Endothelial cell of umbilical vein (primary cell): Measurements from ENCODE around the gene TMEM41B. TPM values are rescaled to one million over a fixed set of nuclear protein-coding genes. Genes with fewer than 3 reads are reported as not detected.

Source experiments
- BruUV-seq: library from RNA; stranded (reverse); fragments of 400-500 nt; replicated peaks from 2 replicates; lab custom pipeline; 2021; lab: Mats Ljungman, UMichigan
- CTCF ChIA-PET: fragments of 300-600, 350-600 bp; sonication (Branson Sonifier 250); formaldehyde crosslinking; loops from one replicate; lab custom pipeline; 2021; ENCODE audit warnings: antibody characterized with exemption, inconsistent platforms; lab: Charles Lee
- POLR2A ChIA-PET: fragments of 300-600, 350-600 bp; sonication (Branson Sonifier 250); formaldehyde crosslinking; loops from one replicate; lab custom pipeline; 2021; ENCODE audit warnings: antibody characterized with exemption, inconsistent platforms; lab: Charles Lee
- DNase-seq: peaks from one replicate; pipeline ENCODE4 v3.0.0-alpha.2; 2011; ENCODE audit warnings: low read depth, low spot score
- FAIRE-seq: peaks from 2 replicates; lab custom pipeline; 2011; peaks lifted over from hg19 to GRCh38; lab: Jason Lieb, UNC
- H2AFZ ChIP-seq: 2 replicates; pipeline ENCODE4 v1.6.0; 2012; ENCODE audit warnings: low read depth, low read length, control low read depth, inconsistent platforms
- H3K27ac ChIP-seq: 2 replicates; pipeline ENCODE4 v1.5.1; 2011; ENCODE audit warnings: low read depth, mild to moderate bottlenecking, control low read depth, low read length, moderate library complexity; ENCODE audit not compliant: insufficient read depth
- H3K27me3 ChIP-seq, 2 experiments: 2 replicates each; pipeline versions ENCODE4 v1.6.0 to v1.6.1; 2011; ENCODE audit warnings: low read length in 2 of 2, mixed read lengths in 1 of 2; ENCODE audit not compliant: control insufficient read depth in 2 of 2, insufficient read depth in 2 of 2
- H3K36me3 ChIP-seq, 2 experiments: 2 replicates in 1 of 2; 3 replicates in 1 of 2; pipeline ENCODE4 v1.5.1; 2011; ENCODE audit warnings: low read length in 2 of 2, mild to moderate bottlenecking in 1 of 2, moderate library complexity in 1 of 2; ENCODE audit not compliant: control insufficient read depth in 2 of 2, insufficient read depth in 2 of 2; ENCODE audit errors: extremely low read depth in 1 of 2
- H3K4me1 ChIP-seq: 3 replicates; pipeline ENCODE4 v1.5.1; 2011; ENCODE audit warnings: mild to moderate bottlenecking, low read length; ENCODE audit not compliant: control insufficient read depth, insufficient read depth; ENCODE audit errors: extremely low read depth
- H3K4me2 ChIP-seq: 2 replicates; pipeline ENCODE4 v1.6.1; 2011; ENCODE audit warnings: low read length, control low read depth, mixed read lengths; ENCODE audit not compliant: insufficient read depth
- H3K4me3 ChIP-seq, 3 experiments: fragments of 200-600 bp in 1 of 3; sonication (generic), shearing (Covaris generic) in 1 of 3; replicated peaks in 1 of 3; 2 replicates each; pipeline ENCODE4 v1.5.1; 2011 to 2016; ENCODE audit warnings: control low read depth in 3 of 3, low read length in 3 of 3, mild to moderate bottlenecking in 2 of 3, inconsistent platforms in 1 of 3, low read depth in 1 of 3, moderate library complexity in 1 of 3; ENCODE audit not compliant: insufficient read depth in 1 of 3
- H3K79me2 ChIP-seq: 2 replicates; pipeline ENCODE4 v1.6.0; 2012; ENCODE audit warnings: low read length, inconsistent platforms; ENCODE audit not compliant: control insufficient read depth, insufficient read depth
- H3K9ac ChIP-seq: replicated peaks from 2 replicates; pipeline ENCODE3; 2011; ENCODE audit warnings: low read length, control low read depth; ENCODE audit not compliant: insufficient read depth; ENCODE audit errors: extremely low read depth
- H3K9me1 ChIP-seq: replicated peaks from 3 replicates; pipeline ENCODE4 v1.6.0; 2011; ENCODE audit warnings: mild to moderate bottlenecking, low read length; ENCODE audit not compliant: control insufficient read depth, insufficient read depth; ENCODE audit errors: extremely low read depth
- H3K9me3 ChIP-seq: replicated peaks from 2 replicates; pipeline ENCODE4 v1.5.1; 2012; ENCODE audit warnings: low read length, inconsistent platforms; ENCODE audit not compliant: control insufficient read depth, insufficient read depth
- H4K20me1 ChIP-seq: replicated peaks from 2 replicates; pipeline ENCODE3; 2011; ENCODE audit warnings: mild to moderate bottlenecking, low read length; ENCODE audit not compliant: control insufficient read depth, insufficient read depth; ENCODE audit errors: extremely low read depth
- CTCF ChIP-seq, 2 donors: IDR thresholded peaks; 1 replicate in 1 of 2; 2 replicates in 1 of 2; pipeline ENCODE4 v1.5.1; 2011; ENCODE audit warnings: low read length in 2 of 2, mild to moderate bottlenecking in 2 of 2, moderate library complexity in 2 of 2, control low read depth in 1 of 2, inconsistent platforms in 1 of 2, low read depth in 1 of 2; ENCODE audit not compliant: insufficient read depth in 1 of 2; ENCODE audit errors: extremely low read depth in 1 of 2
- EZH2 ChIP-seq: IDR thresholded peaks from 2 replicates; pipeline ENCODE4 v1.6.1; 2012; ENCODE audit warnings: borderline replicate concordance, low read depth, mild to moderate bottlenecking, moderate library complexity, low read length, inconsistent platforms; ENCODE audit not compliant: severe bottlenecking
- FOS ChIP-seq: IDR thresholded peaks from 2 replicates; pipeline ENCODE4 v1.6.1; 2011; ENCODE audit warnings: mild to moderate bottlenecking, low read length, moderate library complexity, borderline replicate concordance; ENCODE audit not compliant: insufficient read depth
- GATA2 ChIP-seq: IDR thresholded peaks from 2 replicates; pipeline ENCODE4 v1.7.0; 2011; ENCODE audit warnings: low read depth, mild to moderate bottlenecking, moderate library complexity, mixed read lengths, low read length; ENCODE audit not compliant: insufficient read length, insufficient read depth
- JUN ChIP-seq: IDR thresholded peaks from 2 replicates; pipeline ENCODE4 v1.6.1; 2011; ENCODE audit warnings: borderline replicate concordance, low read depth; ENCODE audit not compliant: insufficient read length, insufficient read depth
- MAX ChIP-seq: IDR thresholded peaks from 2 replicates; pipeline ENCODE4 v1.6.1; 2011; ENCODE audit not compliant: insufficient read depth, insufficient read length
- MYC ChIP-seq: IDR thresholded peaks from one replicate; pipeline ENCODE4 v1.6.1; 2011; ENCODE audit warnings: mild to moderate bottlenecking, low read depth, low read length
- POLR2A ChIP-seq: IDR thresholded peaks from 2 replicates; pipeline ENCODE4 v1.6.1; 2012; ENCODE audit warnings: low read depth, mild to moderate bottlenecking, control low read depth, low read length
- POLR2AphosphoS5 ChIP-seq: IDR thresholded peaks from 2 replicates; pipeline ENCODE4 v1.6.1; 2012; ENCODE audit warnings: low read depth, mild to moderate bottlenecking, control low read depth, low read length, moderate library complexity; ENCODE audit not compliant: insufficient read depth
- dilution Hi-C: fragments of 300-500 bp; cut with MboI; formaldehyde crosslinking; loops from one replicate; pipeline ENCODE4 v1.15.0; 2019; ENCODE audit warnings: low sequenced_read_pairs; ENCODE audit not compliant: extremely low pct_ligation_motif_present
- intact Hi-C: fragments of 100-400 bp; cut with micrococcal nuclease; formaldehyde crosslinking; loops from one replicate; pipeline ENCODE4 v1.10.0; 2022
- polyA plus RNA-seq, 4 experiments: library from polyadenylated mRNA; depleted of rRNA in 3 of 4; stranded (reverse) in 3 of 4; unstranded in 1 of 4; fragments of >200 nt; gene quantifications; 2 replicates each; pipeline versions ENCODE4 v1.2.1 to v1.2.3, GENCODE V29; 2011 to 2012; ENCODE audit warnings: missing spikeins in 1 of 4
- total RNA-seq: library from RNA; stranded (reverse); gene quantifications from 2 replicates; pipeline ENCODE4 v1.2.3, GENCODE V29; 2021

Gene TMEM41B
- total and polyA plus RNA-seq, 2 donors (not counting 3 experiments of a cell fraction or from before 2014, with no cell fraction given): 16.6 to 39.0 TPM

- Histone ChIP-seq H3K4me2 (no peak overlapping the region), H3K27ac (no peak overlapping the region), H3K79me2 (peaks cover 88% of the 10 kb centered on the region), H3K9ac (no peak overlapping the region), H3K4me3 (no peak overlapping the region), H3K9me1 (peaks cover 3% of the 10 kb centered on the region), H3K9me3 (no peaks in the 10 kb centered on the region), H4K20me1 (no peaks in the 10 kb centered on the region), H3K4me1 (peaks cover 33% of the 10 kb centered on the region), H3K36me3 (no peaks in the 10 kb centered on the region), H2AFZ (no peak overlapping the region), H3K27me3 (no peaks in the 10 kb centered on the region)
- TF ChIP-seq MYC (no peak), EZH2 (no peak), JUN (no peak), FOS (no peak), POLR2A (no peak), GATA2 (no peak), POLR2AphosphoS5 (no peak), MAX (no peak), CTCF (IDR thresholded peaks at IDR 0.05; ENCODE audit: extremely low read depth in 1 of 2, insufficient read depth in 1 of 2, low read depth in 1 of 2, low read length in 2 of 2) (no peak)
- CTCF ChIA-PET: interaction anchor here (1.3 kb wide), 1 partner anchor 11 kb away, joined by 5 read pairs; no protein-coding TSS in a partner anchor
- no peak for FAIRE-seq
- BruUV-seq: no TSS peak
- no peak for DNase-seq
- dilution Hi-C loops (no loop called here), intact Hi-C loops (no loop called here)
- POLR2A ChIA-PET: interaction anchor here (0.7 kb wide), 1 partner anchor 115 kb away, joined by 7 read pairs; no protein-coding TSS in a partner anchor
Measured at GRCh38 chr11:9249252-9249651, 65.1 kb downstream of the TMEM41B start.
